ENCODE measurements around the gene NAA25.
A peak's percentile ranks its signal among the peaks of the same experiment; 100 is the strongest.
"Not testable (repeated sequence)": the region's sequence is repeated elsewhere in the genome, so short reads cannot be mapped to it uniquely, and the experiment has no call there.

NAA25 gene

DNA sequence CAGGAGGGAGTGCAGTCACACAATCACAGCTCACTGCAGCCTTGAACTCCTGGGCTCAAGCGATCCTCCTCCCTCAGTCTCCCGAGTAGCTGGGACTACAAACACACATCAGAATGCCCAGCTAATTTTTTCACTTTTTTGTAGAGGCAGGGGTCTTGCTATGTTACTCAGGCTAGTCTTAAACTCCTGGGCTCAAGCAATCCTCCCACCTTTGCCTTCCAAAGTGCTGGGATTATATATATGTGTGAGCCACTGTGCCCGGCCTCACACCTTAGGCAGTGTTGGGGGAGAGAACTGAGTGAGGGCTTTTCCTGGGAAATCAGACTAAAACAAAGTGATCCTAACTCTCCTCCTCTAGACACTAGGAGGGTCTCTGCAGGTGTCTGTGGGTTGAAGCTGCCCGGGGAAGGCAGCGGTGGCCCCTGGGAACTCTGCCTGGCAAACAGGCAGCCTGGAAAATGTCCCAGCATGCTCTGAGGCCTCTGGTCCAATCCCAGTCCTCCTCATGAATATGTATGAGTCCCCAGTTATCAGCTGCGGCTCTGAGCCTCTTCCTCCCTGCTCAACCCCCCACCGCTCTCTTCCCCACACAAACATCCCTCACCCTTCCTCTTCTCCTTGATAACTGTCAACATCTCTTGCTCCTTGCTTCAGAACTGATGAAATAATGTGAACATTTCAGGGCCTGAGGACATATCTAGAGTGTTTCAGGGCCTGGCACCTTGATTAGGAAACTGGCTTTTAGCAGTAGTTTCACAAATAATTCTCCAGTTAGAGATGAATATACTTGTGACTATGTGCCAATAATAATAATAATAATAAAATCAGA lies 7.9 kb upstream of the NAA25 start:
- peak in 1 of 2 donors; percentile 67 for DNase-seq

DNA sequence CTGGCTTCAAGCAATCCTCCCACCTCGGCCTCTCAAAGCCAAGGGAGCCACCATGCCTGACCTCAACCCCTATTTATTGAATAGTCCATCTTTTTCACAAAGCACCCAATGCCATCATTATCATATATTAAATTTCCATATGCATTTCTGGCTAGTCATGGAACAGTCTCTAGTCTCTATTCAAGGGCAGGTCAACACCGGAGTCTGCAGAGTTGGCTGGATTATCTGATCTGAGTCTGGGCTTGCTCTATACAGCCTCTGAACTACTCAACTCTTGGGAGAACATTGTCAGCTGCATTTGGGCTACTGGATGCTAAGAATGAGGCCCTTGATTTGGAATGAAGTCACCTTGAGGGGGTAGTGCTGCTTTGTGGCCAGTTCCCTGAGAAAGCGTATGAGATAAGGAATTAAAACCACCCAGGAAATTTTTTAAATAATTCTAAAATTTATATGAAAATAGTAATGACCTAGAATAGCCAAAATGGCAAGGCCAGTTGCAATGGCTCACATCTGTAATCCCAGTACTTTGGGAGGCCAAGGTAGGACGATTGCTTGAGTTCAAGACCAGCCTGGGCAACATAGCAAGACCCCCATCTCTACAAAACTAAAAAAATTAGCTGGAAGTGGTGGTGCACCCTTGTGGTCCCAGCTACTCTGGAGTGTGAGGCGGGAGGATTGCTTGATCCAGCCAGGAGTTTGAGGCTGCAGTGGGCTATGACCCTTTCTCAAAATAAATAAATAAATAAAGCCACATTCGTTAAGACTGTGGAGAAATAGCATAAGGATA lies 6.9 kb upstream of the NAA25 start:
- DNase-seq: no peak

DNA sequence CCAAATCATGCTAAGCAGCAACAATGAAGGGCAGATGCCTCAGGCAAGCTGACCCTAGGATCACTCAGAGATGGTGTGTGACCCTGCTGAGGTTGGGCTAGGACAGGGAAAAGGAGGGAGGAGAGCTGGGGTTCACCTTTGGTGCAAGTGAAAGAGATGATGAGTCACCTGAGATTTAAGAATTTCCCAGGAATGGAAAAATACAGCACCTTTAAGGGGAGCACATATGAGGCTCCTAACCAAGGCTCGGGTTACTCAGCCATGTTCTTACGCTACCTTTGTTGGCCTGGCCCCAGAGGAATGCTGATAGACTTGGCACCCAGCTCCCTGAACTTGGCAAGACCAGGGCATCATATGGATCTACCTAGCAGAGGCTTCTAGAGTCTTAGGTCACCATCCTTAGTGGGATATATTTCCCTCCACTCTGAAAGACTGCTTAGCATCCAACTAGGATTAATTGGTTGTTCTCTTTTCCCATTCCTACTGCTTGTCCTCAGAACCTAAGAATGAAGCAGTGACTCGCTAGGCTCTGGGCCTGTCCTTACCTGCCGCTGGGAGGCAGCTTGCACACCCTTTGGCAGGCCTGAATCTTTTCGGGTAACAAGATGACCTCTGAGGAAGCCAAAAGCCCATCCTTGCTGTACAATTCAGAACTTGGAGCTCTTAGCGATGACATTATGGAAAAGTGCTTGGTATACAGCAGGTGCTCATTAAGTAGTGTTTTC lies 4.0 kb upstream of the NAA25 start:
- no peak for DNase-seq

DNA sequence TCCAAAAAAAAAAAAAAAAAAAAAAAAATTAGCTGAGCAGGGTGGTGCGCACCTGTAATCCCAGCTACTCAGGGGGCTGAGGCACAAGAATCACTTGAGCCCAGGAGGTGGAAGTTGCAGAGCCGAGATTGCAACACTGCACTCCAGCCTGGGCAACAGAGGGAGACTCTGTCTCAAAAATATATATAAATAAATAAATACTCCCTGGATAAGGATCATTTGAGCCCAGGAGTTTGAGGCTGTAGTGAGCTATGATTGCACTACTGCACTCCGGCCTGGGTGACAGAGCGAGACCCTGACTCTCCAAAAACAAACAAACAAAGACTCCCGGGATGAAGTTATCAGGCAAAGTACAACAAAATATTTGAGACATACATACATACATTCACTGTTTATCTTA lies 3.3 kb upstream of the NAA25 start:
- no peak for DNase-seq

DNA sequence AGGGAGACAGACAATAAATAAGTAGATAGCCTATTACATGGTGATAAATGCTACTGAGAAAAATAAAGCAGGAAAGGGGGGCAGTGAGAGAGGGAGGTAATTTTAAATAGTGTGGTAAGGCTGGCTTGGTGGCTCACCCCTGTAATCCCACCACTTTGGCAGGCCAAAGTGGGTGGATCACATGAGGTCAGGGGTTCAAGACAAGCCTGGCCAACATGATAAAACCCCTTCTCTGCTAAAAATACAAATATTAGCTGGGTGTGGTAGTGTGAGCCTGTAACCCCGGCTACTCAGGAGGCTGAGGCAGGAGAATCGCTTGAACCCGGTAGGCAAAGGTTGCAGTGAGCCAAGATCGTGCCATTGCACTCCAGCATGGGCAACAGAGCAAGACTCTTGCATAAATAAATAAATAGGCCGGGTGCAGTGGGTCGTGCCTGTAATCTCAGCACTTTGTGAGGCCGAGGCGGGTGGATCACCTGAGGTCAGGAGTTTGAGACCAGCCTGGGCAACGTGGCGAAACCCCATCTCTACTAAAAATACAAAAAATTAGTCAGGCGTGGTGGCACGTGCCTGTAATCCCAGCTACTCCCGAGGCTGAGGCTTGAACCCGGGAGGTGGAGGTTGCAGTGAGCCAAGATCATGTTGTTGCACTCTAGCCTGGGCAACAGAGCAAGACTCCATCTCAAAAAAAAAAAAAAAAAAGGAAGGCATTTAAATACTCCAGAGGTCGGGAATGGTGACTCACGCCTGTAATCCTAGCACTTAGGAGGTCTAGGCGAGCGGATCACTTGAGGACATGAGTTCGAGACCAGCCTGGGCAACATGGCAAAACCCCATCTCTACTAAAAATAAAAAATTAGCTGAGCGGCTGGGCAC lies 2.4 kb upstream of the NAA25 start:
- not testable (repeated sequence) for DNase-seq

DNA sequence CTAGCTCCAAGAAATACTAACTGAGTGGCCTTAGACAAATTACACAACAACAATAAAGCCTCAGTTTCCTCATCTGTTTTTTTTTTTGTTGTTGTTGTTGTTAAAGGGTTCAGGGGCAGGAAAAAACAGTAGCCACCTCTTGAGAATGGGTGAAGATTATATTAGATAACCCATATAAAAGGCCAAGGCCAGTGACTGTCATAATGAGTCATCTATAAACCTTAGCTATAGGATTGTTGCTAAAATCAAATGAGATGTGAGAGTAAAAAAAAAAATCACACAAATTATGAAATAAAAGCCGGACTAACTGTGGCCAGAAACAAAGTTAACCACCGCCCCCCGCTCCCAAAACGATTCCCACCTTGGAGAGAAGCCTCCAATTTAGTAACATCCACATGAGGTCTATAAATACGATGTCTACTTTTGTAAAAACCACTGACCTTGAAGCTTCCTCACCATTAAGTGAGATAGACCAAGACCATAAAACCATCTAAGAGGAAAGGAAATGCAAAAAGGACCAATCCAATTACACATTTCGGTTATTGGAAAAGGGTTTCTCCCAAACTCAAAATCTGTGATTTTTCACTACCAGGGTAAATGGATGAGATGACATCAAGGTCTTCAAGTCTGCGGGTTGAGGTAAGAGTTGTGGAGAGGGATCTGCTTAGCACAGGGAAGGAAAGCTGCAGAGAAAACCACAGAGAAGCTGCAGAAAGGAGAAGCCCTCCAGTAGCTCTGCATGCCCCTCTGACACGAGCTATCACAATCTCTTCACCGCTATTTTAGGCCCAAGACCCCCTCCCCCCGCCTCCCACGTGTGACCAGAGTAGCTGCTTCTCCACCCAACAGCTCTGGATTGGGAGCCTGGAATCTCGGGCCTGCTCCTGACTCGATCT lies 1.0 kb downstream of the NAA25 start:
- peak in 1 of 2 donors; percentile 47 for DNase-seq

DNA sequence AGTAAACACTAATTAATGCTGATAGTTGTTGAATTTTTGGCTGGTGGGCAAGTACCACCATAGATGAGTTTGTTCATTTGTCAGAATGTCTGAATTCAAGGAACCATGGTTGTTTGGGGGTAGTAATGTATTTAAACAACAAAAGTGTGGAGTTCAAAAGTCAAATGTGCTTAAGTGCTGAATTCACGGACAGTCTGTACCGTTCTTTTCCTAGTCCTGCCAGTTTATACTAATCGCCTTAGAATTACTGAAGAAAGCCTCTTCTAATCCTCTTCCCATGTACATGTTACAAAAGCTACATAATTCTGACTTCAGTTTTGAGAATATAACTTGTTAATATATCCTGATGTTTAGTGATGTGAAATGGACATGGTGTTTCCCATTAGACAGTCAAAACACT lies 2.7 kb downstream of the NAA25 start:
- no peak for DNase-seq

DNA sequence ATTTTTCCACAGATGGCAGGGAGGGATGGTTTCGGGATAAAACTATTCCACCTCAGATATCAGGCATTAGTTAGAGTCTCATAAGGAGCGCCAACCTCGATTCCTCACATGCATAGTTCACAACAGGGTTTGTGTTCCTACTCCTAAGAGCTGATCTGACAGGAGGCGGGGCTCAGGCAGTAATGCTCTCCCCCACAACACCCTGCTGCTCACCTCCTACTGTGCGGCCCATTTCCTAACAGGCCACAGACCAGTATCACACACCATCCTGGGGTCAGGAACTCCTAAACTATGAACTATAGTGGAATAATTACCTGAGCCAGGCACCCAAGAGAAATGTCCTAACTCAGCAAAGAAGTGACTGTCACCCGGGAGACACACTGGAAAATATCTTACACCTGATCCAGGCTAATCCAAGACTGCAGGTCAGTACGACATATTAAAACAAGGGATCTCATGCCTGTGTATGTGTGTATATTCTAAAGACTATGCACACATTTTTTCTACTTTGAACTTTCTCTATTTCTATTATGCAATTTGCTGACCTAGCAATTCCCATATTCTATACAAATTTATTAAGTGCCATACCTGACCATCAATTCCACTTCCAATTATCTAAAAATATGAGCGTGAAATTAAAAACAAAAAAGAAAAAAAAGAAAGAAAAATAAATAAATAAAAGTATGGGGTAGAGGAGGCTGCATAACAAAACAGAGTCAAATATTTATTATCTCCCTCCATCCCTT lies 4.7 kb downstream of the NAA25 start:
- DNase-seq: no peak

DNA sequence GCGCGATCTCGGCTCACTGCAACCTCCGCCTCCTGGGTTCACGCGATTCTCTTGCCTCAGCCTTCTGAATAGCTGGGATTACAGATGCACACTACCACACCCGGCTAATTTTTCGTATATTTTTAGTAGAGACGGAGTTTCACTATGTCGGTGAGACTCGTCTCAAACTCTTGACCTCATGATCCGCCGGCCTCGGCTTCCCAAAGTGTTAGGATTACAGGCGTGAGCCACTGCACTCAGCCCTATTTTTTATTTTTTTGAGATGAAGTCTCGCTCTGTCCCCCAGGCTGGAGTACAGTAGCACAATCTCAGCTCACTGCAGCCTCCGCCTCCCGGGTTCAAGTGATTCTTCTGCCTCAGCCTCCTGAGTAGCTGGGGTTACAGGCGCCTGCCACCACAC lies 5.8 kb downstream of the NAA25 start:
- DNase-seq: not testable (repeated sequence)

DNA sequence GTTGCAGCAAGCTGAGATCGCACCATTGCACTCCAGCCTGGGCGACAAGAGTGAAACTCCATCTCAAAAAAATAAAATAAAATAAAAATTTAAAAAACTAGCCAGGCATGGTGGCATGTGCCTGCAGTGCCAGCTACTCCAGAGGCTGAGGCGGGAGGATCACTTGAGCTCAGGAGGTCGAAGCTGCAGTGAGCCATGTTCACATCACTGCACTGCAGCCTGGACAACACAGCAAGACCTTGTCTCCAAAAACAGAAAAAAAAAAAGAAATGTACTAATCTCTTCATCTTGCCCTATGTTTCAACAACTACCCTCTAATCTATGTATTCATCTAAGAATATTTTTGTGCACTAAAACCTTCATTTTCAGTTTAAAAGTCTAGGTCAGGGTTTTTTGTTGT lies 6.5 kb downstream of the NAA25 start:
- DNase-seq: no peak

DNA sequence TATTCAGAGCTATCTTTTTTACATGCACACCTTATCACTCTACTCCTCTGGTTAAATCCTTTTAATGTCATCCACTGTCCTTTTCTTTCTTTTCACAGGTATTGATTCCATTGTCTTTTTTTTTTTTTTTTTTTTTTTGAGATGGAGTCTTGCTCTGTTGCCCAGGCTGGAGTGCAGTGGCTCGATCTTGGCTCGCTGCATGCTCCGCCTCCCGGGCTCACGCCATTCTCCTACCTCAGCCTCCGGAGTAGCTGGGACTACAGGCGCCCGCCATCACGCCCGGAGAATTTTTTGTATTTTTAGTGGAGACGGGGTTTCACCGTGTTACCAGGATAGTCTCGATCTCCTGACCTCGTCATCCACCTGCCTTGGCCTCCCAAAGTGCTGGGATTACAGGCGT lies 8.1 kb downstream of the NAA25 start:
- not testable (repeated sequence) for DNase-seq

DNA sequence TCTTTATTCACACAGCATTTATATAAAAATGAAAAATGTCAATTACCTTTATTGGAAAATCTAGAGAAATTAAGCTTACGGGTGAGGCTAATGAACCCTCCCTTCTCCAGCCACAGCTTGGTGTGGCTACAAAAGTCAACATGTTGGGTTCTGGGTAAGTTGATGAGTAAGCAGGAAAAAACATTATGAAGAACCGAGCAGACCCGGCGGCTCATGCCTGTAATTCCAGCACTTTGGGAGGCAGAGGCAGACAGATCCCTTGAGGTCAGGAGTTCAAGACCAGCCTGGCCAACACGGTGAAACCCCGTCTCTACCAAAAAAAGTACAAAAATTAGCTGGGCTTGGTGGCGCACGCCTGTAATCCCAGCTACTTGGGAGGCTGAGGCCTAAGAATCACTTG lies 10.9 kb downstream of the NAA25 start:
- DNase-seq: no peak

DNA sequence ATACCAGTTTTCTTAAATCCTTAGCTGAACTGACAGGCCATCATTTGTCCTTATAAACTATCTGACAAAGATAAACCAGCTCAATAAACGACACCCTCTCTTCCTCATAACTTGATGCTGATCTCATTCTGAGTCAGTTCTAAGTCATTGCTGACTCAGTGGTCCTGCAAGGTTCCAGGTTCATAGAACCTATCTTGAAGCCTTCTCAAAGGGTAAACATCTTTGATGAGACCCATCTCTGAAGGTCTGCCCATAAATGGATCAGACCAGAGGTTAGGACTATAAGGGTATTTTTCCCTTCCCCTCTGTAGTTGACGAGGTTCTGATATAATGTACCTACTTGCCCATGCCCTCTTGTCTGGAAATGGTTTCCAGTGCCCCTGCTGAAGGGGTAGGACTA lies 11.9 kb downstream of the NAA25 start:
- no peak for DNase-seq

DNA sequence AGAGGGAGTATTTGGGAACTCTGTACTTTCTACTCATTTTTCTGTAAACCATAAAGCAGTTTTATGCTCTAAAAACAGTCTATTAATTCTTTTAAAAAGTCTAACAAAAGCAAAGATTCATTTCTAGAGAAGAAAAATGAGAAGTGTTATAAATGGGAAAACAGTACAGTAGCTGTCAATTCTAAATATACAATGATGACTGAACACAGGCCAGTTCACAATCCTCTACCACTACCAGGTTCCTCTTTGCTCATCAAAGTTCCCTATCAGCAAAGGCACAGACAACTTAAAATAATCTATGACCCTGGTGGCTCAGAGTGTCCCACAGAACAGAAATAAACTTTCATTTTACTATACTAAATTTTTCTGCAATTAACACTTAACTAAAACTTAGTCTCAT lies 12.5 kb downstream of the NAA25 start:
- peak in 1 of 2 donors; percentile 71 for DNase-seq

DNA sequence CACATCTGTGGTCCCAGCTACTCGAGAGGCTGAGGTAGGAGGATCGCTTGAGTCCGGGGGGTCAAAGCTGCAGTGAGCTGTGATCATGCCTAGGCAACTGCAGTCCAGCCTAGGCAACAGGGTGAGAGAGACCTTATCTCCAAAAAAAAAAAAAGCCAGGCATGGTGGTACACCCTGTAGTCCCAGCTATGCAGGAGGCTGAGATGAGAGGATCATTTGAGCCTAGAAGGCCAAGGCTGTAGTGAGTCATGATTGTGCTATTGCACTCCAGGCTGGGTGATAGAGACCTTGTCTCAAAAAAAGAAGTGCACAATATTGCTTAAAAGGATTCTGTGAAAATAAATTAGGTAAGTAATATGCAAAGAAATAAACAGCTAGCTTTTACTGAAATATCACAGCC lies 17.0 kb downstream of the NAA25 start:
- DNase-seq: no peak

DNA sequence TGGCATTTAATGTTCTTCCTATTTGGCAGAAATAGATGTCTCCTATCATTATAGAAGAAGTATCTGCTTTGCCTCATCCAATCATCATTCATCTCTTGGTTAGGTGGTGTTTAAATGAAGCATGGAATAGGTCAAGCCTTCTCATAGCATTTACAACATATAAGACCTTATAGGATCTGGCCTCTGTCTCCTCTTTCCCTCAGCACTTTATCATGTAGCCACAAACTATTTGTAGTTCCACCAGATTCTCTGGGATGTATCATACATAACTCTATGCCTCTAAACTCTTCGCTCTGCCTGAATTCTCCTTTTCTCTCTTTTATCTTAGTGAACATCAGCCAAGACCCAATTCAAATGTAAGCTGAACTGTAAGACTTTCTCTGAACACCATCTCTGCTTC lies 20.7 kb downstream of the NAA25 start:
- DNase-seq: no peak

DNA sequence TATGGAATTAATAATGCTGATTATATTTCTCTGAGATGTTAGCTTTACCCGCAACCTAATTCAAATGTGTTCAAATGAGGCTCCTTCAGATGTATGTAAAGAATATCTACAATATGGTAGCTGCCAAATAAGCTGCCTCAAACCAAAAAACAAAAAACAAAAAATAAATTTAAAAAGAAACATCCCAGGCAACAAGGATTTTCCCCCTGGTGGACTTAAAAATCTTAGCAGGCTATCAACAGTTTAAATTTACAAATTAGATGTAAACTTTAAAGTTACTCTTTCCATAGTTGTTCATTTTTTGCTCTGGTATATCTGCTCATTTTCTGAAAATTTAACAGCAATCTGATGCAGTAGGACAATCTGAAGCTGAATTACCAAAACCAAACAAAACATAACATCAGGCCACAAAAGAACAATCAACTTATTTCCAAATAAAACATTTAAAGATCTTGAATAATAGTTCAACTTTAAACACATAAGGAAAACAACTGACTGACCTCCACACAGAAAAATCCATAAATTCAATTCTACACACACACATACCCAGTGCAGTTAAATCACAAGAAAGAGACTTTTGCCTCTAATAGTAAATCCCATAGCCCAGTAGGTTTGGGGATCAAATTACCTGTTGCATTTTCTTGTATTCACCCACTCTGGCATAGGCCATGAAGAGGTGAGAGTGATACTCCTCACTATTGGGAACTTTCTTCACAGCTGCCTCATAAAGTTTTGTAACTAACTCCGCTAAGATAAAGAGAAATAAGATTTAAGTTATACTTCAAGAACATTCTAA lies 21.3 kb downstream of the NAA25 start:
- DNase-seq: no peak

DNA sequence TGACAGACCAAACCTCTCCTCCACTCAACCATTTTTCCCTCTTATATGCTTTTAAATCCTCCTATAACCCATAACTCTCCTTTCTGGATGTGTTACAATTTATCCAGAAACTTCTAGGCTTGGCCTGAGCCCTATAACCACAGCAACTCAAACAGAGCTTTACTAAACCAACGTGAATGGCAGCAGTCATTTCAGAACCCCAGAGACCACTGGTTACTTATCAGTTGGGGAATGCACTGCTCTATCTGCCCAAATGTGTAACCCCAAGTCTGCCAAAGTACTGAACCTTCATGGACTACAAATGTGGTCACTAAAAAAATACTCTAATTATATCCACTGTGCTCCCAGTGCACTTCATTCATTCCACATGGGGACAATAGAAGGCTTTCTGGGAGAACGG lies 42.0 kb downstream of the NAA25 start:
- no peak for DNase-seq

DNA sequence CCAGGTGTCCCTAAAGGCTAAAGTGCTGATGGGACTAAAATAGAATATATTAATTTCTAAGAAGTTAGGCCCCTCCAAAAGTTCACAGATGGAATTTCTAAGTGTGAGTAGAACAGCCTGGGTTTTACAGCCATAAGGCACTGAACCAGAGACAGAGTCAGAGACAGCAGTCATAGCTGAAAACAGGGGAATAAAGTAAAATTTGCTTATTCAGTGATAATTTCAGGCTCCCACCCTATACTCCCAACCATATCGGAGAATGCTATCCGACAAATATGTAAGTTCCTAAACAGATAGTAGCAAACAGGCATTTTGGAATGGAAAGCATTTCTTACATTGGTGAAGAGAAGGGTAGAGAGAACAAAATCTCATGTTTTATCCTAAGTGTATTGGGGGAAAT lies 45.3 kb downstream of the NAA25 start:
- DNase-seq: no peak

DNA sequence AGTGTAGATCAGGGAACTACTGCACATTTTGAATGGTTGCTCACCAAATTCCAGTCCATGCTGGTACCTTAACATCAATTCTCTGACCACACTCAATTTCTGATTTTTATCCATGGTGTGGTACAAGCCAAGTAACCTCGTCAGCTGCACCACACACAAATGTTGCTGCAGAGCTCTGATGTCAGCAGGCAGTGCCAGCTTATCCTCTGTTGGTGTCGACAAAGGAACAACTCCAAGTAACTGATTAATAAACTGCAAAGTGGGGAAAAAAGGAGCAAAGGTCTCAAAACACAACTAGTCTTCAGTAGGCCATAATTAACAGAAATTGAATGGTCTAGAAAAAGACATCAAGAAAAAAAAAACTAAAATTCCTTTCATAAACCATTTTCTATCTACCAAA lies 47.4 kb downstream of the NAA25 start:
- no peak for DNase-seq

All from bone marrow (tissue), 2 donors.